ENCODE measurements around the gene EGLN2.
"Not testable (repeated sequence)": the region's sequence is repeated elsewhere in the genome, so short reads cannot be mapped to it uniquely, and the experiment has no call there.

The EGLN2 gene

DNA sequence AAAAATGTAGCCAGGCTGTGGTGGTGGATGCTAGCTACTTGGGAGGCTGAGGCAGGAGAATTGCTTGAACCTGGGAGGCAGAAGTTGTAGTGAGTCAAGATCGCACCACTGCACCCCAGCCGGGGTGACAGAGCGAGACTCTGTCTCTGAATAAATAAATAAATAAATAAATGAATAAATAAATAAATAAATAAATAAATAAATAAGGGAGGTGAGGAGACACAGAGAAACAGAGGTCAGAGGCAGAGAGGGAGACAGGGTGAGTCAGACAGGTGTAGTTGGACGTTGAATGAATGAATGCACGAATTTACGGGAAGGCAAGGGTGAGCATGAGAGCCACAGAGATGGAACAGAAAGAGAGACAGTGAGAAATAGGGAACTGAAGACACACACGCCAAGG, 17.9 kb upstream of the EGLN2 start:
- H3K4me3 ChIP-seq (ENCODE audit: control insufficient read depth, low read depth, low read length) = no peak overlapping the region
- DNase-seq (ENCODE audit: low read depth) = no peak
- TF ChIP-seq, protein P1, sequence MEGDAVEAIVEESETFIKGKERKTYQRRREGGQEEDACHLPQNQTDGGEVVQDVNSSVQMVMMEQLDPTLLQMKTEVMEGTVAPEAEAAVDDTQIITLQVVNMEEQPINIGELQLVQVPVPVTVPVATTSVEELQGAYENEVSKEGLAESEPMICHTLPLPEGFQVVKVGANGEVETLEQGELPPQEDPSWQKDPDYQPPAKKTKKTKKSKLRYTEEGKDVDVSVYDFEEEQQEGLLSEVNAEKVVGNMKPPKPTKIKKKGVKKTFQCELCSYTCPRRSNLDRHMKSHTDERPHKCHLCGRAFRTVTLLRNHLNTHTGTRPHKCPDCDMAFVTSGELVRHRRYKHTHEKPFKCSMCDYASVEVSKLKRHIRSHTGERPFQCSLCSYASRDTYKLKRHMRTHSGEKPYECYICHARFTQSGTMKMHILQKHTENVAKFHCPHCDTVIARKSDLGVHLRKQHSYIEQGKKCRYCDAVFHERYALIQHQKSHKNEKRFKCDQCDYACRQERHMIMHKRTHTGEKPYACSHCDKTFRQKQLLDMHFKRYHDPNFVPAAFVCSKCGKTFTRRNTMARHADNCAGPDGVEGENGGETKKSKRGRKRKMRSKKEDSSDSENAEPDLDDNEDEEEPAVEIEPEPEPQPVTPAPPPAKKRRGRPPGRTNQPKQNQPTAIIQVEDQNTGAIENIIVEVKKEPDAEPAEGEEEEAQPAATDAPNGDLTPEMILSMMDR (IDR thresholded peaks at IDR 0.05; ENCODE audit: control insufficient read depth, insufficient read depth, low read depth, low read length, missing control alignments) = no peak

DNA sequence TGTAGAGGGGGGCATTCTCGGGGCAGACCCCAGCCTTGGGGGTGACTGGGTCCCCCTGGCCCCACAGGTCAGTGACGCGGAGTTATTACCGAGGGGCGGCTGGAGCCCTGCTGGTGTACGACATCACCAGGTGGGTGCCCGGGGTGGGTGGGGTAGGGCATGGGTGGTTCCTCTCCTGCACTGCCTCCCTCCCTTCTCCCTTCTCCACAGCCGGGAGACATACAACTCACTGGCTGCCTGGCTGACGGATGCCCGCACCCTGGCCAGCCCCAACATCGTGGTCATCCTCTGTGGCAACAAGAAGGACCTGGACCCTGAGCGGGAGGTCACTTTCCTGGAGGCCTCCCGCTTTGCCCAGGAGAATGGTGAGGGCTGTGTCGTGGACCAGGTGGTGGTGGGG, 15.3 kb upstream of the EGLN2 start:
- DNase-seq (ENCODE audit: low read depth) = no peak
- TF ChIP-seq, protein P1 (IDR thresholded peaks at IDR 0.05; ENCODE audit: control insufficient read depth, insufficient read depth, low read depth, low read length, missing control alignments) = no peak
- no peak overlapping the region for H3K4me3 ChIP-seq (ENCODE audit: control insufficient read depth, low read depth, low read length)

DNA sequence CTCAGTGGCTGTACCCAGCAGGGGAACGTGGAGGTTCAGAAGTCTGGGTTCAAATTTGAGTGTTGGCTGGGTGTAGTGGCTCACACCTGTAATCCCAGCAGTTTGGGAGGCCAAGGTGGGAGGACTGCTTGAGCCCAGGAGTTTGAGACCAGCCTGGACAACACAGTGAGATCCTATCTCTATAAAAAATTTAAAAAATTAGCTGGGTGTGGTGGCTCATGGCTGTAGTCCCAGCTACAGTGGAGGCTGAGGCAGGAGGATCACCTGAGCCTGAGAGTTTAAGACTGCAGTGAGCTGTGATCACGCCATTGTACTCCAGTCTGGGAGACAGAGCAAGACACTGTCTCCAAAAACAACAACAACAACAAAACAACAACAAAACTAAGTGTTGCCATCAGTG, 14.8 kb upstream of the EGLN2 start:
- DNase-seq (ENCODE audit: low read depth); H3K4me3 ChIP-seq (ENCODE audit: control insufficient read depth, low read depth, low read length): not testable (repeated sequence)

DNA sequence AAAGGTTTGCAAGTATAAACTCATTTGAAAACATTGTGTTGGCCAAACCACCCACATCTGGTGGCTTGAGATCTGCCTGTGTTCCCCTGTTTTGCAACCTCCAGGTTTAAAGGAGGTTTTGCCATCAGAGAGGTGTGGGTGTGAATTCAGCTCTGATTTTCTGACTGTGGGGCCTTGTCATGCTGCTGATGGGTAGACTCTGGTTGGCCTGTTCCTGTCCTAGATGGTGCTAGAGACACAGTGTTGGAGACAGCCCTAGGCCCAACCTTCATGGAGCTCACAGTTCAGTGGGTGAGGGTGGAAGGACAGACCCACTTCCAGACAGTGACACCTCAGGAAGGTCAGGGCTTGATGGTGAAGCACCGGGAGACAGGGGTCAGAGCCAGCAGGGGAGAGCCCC, 13.5 kb upstream of the EGLN2 start:
- TF ChIP-seq, protein P1 (IDR thresholded peaks at IDR 0.05; ENCODE audit: control insufficient read depth, insufficient read depth, low read depth, low read length, missing control alignments) = no peak
- H3K4me3 ChIP-seq (ENCODE audit: control insufficient read depth, low read depth, low read length) = no peak overlapping the region
- DNase-seq (ENCODE audit: low read depth) = no peak

DNA sequence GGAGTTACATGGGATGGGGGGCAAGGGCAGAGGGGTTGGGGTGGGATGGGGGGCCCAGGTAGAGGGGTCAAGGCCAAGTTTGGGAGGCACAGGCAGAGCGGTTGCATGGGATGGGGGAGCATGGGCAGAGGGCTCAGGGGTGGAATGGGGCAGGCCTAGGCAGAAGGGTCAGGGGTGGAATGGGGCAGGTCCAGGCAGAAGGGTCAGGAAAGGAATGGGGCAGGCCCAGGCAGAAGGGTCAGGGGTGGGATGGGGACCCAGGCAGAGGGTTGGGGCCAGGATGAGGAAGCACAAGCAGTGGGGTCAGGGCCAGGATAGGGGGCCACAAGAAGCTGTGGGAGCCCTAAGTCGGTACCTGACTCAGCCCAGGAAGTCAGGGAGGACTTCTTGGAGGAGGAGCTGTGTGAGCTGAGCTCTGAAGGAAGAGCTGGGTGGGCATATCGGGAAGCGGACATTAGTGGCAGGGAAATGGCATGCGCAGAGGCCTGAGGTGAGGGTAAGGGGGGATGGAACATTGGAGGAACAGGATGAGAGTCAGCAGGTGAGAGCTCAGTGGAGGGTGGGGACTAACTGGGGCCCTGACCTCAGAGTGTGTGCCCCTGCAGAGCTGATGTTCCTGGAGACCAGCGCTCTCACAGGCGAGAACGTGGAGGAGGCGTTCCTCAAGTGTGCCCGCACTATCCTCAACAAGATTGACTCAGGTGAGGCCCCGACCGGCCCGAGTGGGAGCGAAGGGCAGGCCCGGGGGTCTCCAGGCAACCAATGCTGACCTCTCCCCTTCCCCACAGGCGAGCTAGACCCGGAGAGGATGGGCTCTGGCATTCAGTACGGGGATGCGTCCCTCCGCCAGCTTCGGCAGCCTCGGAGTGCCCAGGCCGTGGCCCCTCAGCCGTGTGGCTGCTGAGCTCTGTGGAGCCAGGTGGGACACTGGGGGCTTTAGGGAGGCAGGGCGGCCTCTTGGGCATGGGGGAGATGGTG, 12.6 kb upstream of the EGLN2 start:
- TF ChIP-seq, protein P1 (IDR thresholded peaks at IDR 0.05; ENCODE audit: control insufficient read depth, insufficient read depth, low read depth, low read length, missing control alignments) = no peak
- DNase-seq (ENCODE audit: low read depth) = no peak
- no peak overlapping the region for H3K4me3 ChIP-seq (ENCODE audit: control insufficient read depth, low read depth, low read length)

DNA sequence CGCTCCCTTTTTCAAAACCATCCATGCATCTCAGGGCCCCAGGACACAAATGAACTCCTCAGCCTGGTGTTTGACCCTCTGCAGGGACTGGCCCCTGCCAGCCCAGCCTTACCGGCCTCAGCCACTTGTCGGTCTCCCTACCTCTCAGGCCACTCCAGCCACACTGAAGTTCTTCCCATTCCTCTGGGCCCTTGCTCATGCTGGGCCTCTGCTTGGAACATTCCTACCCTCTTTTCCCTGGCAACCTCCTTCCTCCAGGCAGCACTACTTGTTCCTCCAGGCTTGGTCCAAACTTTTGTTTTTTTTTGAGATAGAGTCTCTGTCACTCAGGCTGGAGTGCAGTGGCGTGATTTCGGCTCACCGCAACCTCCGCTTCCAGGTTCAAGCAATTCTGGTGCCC, 7.6 kb upstream of the EGLN2 start:
- H3K4me3 ChIP-seq (ENCODE audit: control insufficient read depth, low read depth, low read length) = no peak overlapping the region
- DNase-seq (ENCODE audit: low read depth) = no peak
- TF ChIP-seq, protein P1 (IDR thresholded peaks at IDR 0.05; ENCODE audit: control insufficient read depth, insufficient read depth, low read depth, low read length, missing control alignments) = no peak

DNA sequence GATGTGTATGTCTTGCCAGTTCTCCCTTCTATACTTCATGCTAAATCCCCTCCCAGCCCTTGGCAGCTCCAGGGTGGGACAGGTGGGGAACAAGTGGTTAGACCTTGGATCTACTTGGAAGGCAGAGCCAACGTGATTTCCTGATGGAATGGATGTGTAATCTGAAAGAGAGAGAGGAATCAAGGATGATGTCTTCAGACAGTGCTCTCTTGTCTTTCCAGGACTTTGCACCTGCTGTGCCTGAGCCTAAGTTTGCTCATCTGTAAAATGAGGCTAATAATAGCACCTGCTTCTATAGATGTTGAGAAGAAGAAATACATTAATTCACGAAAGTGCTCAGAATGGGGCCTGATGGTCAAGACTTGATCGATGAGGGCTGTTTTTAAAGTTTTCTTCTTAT, 7.0 kb upstream of the EGLN2 start:
- H3K4me3 ChIP-seq (ENCODE audit: control insufficient read depth, low read depth, low read length) = no peak overlapping the region
- no peak for DNase-seq (ENCODE audit: low read depth)
- TF ChIP-seq, protein P1 (IDR thresholded peaks at IDR 0.05; ENCODE audit: control insufficient read depth, insufficient read depth, low read depth, low read length, missing control alignments) = no peak
